CD4-positive, alpha-beta memory T cell (primary cell): ENCODE data around the gene CLTRN. TPM values are rescaled to one million over a fixed set of nuclear protein-coding genes. Genes with fewer than 3 reads are reported as not detected.

Source experiments
- CTCF ChIA-PET: fragments of 350-600 bp; sonication (Branson Sonifier 250); formaldehyde crosslinking; loops from one replicate; lab custom pipeline; 2021; ENCODE audit warnings: inconsistent platforms; ENCODE audit not compliant: partially characterized antibody; lab: Charles Lee
- POLR2A ChIA-PET: fragments of 350-600 bp; sonication (Branson Sonifier 250); formaldehyde crosslinking; loops from one replicate; lab custom pipeline; 2021; ENCODE audit not compliant: partially characterized antibody; lab: Charles Lee
- DNase-seq, 5 donors: peaks; one replicate each; pipeline versions ENCODE4 v3.0.0 to v3.0.0-alpha.2; 2020 to 2022; ENCODE audit warnings: mixed read lengths in 1 of 5
- H3K27ac ChIP-seq: one replicate; pipeline ENCODE4 v1.7.0; 2013; ENCODE audit warnings: low read depth, low read length
- H3K27me3 ChIP-seq: 2 replicates; pipeline ENCODE4 v1.7.0; 2013; ENCODE audit warnings: mild to moderate bottlenecking, low read length, moderate library complexity; ENCODE audit not compliant: insufficient read depth
- H3K36me3 ChIP-seq: 2 replicates; pipeline ENCODE4 v1.7.0; 2013; ENCODE audit warnings: mild to moderate bottlenecking, low read length, moderate library complexity; ENCODE audit not compliant: insufficient read depth
- H3K4me1 ChIP-seq: 2 replicates; pipeline ENCODE4 v1.7.0; 2013; ENCODE audit warnings: mild to moderate bottlenecking, low read length, moderate library complexity; ENCODE audit not compliant: insufficient read depth
- H3K4me3 ChIP-seq, 2 donors: one replicate each; pipeline ENCODE4 v1.7.0; 2013; ENCODE audit warnings: low read length in 2 of 2, mild to moderate bottlenecking in 1 of 2
- H3K9me3 ChIP-seq, 2 donors: one replicate each; pipeline ENCODE4 v1.7.0; 2013; ENCODE audit warnings: low read length in 2 of 2, control low read depth in 1 of 2; ENCODE audit not compliant: control insufficient read depth in 1 of 2
- H3K27ac Mint-ChIP-seq, 7 donors: one replicate each; pipeline ENCODE4 v1.8.0; 2020 to 2021; ENCODE audit warnings: mixed read lengths in 7 of 7, mild to moderate bottlenecking in 6 of 7, inconsistent platforms in 3 of 7, moderate library complexity in 3 of 7
- H3K27me3 Mint-ChIP-seq, 2 donors: one replicate each; pipeline ENCODE4 v1.8.0; 2020 to 2021; ENCODE audit warnings: mixed read lengths in 2 of 2
- H3K36me3 Mint-ChIP-seq, 2 donors: one replicate each; pipeline ENCODE4 v1.8.0; 2020 to 2021; ENCODE audit warnings: mixed read lengths in 2 of 2, inconsistent platforms in 1 of 2, mild to moderate bottlenecking in 1 of 2
- H3K4me1 Mint-ChIP-seq, 4 donors: one replicate each; pipeline ENCODE4 v1.8.0; 2020 to 2021; ENCODE audit warnings: mixed read lengths in 4 of 4, mild to moderate bottlenecking in 1 of 4
- H3K4me3 Mint-ChIP-seq, 8 donors: one replicate each; pipeline ENCODE4 v1.8.0; 2020 to 2021; ENCODE audit warnings: mixed read lengths in 8 of 8, mild to moderate bottlenecking in 7 of 8, moderate library complexity in 6 of 8, inconsistent platforms in 3 of 8
- H3K9me3 Mint-ChIP-seq, 8 donors: one replicate each; pipeline ENCODE4 v1.8.0; 2020 to 2021; ENCODE audit warnings: mixed read lengths in 8 of 8, mild to moderate bottlenecking in 5 of 8, inconsistent platforms in 3 of 8, moderate library complexity in 1 of 8
- intact Hi-C: fragments of 100-400 bp; cut with micrococcal nuclease; formaldehyde crosslinking; loops from one replicate; pipeline ENCODE4 v1.15.1; 2023
- polyA plus RNA-seq, 2 donors: library from polyadenylated mRNA; unstranded; fragments of 300-500 nt; fragmentation: Illumina TruSeq; gene quantifications; one replicate each; pipeline ENCODE4 v1.2.3, GENCODE V29; 2021
- total RNA-seq, 2 experiments: library from RNA; stranded (reverse); gene quantifications; one replicate each; pipeline ENCODE4 v1.2.3, GENCODE V29; 2021

CLTRN gene
- total and polyA plus RNA-seq, 4 experiments from 2014 or later, result 0.33 to 0.97 TPM; not detected in 2

GRCh38 chrX:15579778-15580747 lies 84.5 kb downstream of the CLTRN start:
- no peaks in the 10 kb centered on the region for H3K36me3 ChIP-seq
- no peak overlapping the region for H3K4me3 ChIP-seq
- H3K27ac ChIP-seq, result no peak overlapping the region
- intact Hi-C loops, result no loop called here
- no peak for DNase-seq
- peaks cover under 1 to 5% of the 10 kb centered on the region in 2 donors for H3K27me3 Mint-ChIP-seq
- no peaks in the 10 kb centered on the region for H3K4me1 ChIP-seq
- H3K9me3 ChIP-seq, result no peaks in the 10 kb centered on the region
- H3K4me1 Mint-ChIP-seq, result no peaks in the 10 kb centered on the region
- no peak overlapping the region for H3K27ac Mint-ChIP-seq
- H3K27me3 ChIP-seq, result no peaks in the 10 kb centered on the region
- H3K9me3 Mint-ChIP-seq, result no peaks in the 10 kb centered on the region
- ChIA-PET CTCF (no interaction called here), POLR2A (no interaction called here)
- no peak overlapping the region for H3K4me3 Mint-ChIP-seq
- H3K36me3 Mint-ChIP-seq, result no peaks in the 10 kb centered on the region

Other genes with a start within 250 kb of the CLTRN start
- gene PIR, start 171.5 kb downstream of the CLTRN start, total RNA-seq, result under 1 TPM in 1 of 2 experiments, not detected in 1; 0.53 TPM
- not detected for gene PIR, start 171.5 kb downstream of the CLTRN start, polyA plus RNA-seq
- gene BMX, start 164.0 kb downstream of the CLTRN start, total RNA-seq, result not detected
- not detected for gene BMX, start 164.0 kb downstream of the CLTRN start, polyA plus RNA-seq
- gene ACE2, start 63.8 kb downstream of the CLTRN start, total RNA-seq, result not detected
- not detected for gene ACE2, start 63.8 kb downstream of the CLTRN start, polyA plus RNA-seq
- gene CA5B, start 73.5 kb upstream of the CLTRN start, total RNA-seq, result 10 to 100 TPM; 45.7 to 54.5 TPM
- gene CA5B, start 73.5 kb upstream of the CLTRN start, polyA plus RNA-seq, result 100 to 1,000 TPM in 1 of 2 donors, 10 to 100 TPM in 1; 89.2 to 164 TPM
- gene ZRSR2, start 125.7 kb upstream of the CLTRN start, total RNA-seq, result 10 to 100 TPM; 30.1 to 30.7 TPM
- gene ZRSR2, start 125.7 kb upstream of the CLTRN start, polyA plus RNA-seq, result 10 to 100 TPM; 19.5 to 42.2 TPM
- 10 to 100 TPM; 23.9 to 26.4 TPM for gene AP1S2, start 190.0 kb upstream of the CLTRN start, total RNA-seq
- gene AP1S2, start 190.0 kb upstream of the CLTRN start, polyA plus RNA-seq, result 10 to 100 TPM; 64.2 to 83.9 TPM